ENCODE data around the gene EFCAB6.

GRCh38 chr22:43506487-43506886 lies 305.6 kb downstream of the EFCAB6 start:
- TF ChIP-seq, protein P1, sequence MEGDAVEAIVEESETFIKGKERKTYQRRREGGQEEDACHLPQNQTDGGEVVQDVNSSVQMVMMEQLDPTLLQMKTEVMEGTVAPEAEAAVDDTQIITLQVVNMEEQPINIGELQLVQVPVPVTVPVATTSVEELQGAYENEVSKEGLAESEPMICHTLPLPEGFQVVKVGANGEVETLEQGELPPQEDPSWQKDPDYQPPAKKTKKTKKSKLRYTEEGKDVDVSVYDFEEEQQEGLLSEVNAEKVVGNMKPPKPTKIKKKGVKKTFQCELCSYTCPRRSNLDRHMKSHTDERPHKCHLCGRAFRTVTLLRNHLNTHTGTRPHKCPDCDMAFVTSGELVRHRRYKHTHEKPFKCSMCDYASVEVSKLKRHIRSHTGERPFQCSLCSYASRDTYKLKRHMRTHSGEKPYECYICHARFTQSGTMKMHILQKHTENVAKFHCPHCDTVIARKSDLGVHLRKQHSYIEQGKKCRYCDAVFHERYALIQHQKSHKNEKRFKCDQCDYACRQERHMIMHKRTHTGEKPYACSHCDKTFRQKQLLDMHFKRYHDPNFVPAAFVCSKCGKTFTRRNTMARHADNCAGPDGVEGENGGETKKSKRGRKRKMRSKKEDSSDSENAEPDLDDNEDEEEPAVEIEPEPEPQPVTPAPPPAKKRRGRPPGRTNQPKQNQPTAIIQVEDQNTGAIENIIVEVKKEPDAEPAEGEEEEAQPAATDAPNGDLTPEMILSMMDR (IDR thresholded peaks at IDR 0.05), result no peak
- TF ChIP-seq POLR2A (IDR thresholded peaks at IDR 0.05), result no peak
- TF ChIP-seq POLR2AphosphoS5 (IDR thresholded peaks at IDR 0.05), result no peak
- no peak for TF ChIP-seq EP300 (IDR thresholded peaks at IDR 0.05)
